Epithelial cell of esophagus (primary cell): ENCODE results near the gene SLC6A12.

ENCODE experiments used
- DNase-seq: peaks from one replicate; pipeline ENCODE4 v3.0.0; 2010; ENCODE audit warnings: low read depth
- H3K4me3 ChIP-seq: 2 replicates; pipeline ENCODE4 v1.5.1; 2011; ENCODE audit warnings: mild to moderate bottlenecking, low read length, control low read depth
- TF ChIP-seq, protein P1 (sequence below): IDR thresholded peaks from 2 replicates; pipeline ENCODE4 v1.5.1; 2011; ENCODE audit warnings: low read depth, mild to moderate bottlenecking, low read length, control low read depth, inconsistent platforms; ENCODE audit not compliant: insufficient read depth; ENCODE audit errors: missing control alignments

SLC6A12 gene

DNA sequence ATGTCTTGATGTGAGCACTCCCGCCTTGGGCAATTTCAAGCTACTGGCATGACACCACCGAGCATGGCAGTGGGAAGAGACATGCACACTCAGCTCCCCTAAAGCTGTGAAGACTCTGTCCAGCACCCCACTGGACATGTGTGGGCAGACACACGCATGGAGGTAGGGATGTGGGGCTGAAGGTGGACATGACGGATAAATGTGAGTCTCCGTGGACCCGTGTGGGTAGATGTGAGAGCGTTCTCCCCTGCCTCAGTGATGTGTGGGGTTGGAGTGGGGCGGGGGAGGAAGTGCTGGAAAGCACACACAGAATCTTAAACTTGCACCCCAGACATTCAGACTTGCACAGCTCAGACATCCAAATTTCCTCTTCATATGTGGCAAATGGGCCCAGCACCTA lies 12.6 kb downstream of the SLC6A12 start:
- DNase-seq, result no peak
- TF ChIP-seq, protein P1, sequence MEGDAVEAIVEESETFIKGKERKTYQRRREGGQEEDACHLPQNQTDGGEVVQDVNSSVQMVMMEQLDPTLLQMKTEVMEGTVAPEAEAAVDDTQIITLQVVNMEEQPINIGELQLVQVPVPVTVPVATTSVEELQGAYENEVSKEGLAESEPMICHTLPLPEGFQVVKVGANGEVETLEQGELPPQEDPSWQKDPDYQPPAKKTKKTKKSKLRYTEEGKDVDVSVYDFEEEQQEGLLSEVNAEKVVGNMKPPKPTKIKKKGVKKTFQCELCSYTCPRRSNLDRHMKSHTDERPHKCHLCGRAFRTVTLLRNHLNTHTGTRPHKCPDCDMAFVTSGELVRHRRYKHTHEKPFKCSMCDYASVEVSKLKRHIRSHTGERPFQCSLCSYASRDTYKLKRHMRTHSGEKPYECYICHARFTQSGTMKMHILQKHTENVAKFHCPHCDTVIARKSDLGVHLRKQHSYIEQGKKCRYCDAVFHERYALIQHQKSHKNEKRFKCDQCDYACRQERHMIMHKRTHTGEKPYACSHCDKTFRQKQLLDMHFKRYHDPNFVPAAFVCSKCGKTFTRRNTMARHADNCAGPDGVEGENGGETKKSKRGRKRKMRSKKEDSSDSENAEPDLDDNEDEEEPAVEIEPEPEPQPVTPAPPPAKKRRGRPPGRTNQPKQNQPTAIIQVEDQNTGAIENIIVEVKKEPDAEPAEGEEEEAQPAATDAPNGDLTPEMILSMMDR, result no peak
- no peak overlapping the region for H3K4me3 ChIP-seq

DNA sequence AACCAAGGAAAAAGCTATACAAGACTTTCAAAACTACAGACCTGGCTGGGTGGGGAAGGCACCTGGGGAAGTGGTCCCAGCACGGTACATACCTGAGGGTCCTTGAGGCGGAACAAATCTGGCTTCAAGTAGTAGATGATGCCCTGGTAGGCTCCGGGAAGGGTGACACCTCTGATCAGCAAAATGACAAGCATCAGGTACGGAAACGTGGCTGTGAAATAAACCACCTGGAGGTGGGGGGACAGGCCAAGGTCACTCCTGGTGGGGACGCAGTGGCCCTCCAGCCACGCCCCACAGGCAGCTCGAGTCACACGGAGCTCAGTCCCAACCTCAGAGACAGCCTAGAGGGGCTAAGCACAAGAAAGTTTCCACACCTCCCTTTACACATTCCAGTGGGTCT lies 15.3 kb downstream of the SLC6A12 start:
- no peak overlapping the region for H3K4me3 ChIP-seq
- TF ChIP-seq, protein P1, result no peak
- no peak for DNase-seq

DNA sequence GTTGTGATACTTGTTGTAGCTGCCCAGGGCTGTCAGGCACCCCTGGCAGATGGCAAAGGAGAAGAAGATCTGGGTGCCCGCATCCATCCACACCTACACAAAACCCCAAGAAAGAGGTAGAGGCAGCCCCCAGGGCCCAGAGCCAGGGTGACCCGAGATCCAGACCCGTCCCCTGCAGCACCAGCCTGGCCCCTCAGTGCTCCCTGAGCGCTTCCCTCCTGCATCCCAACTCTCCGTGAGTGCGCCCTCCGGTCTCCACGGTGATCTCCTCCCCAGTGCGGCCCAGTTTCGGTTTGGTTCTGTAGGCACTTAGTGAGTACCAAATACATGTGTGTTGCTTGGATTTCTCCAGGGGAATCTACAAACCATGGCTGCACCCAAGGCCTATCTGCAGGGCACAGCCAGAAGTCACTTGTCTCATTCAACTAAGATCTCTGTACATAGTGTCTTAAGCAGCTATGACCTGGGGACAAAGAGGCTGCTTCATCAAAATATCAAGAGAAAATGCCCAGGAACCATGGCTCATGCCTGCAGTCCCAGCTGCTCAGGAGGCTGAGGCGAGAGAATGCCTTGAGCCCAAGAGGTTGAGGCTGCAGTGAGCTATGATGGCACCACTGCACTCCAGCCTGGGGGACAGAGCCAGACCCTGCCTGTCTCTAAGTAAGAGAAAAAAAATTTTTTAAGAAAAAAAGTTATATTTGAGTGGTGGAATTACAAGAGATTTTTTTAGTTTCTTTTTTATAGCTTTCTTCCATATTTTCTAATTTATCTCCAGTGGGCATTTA lies 15.9 kb downstream of the SLC6A12 start:
- H3K4me3 ChIP-seq, result no peak overlapping the region
- TF ChIP-seq, protein P1, result no peak
- DNase-seq, result no peak

DNA sequence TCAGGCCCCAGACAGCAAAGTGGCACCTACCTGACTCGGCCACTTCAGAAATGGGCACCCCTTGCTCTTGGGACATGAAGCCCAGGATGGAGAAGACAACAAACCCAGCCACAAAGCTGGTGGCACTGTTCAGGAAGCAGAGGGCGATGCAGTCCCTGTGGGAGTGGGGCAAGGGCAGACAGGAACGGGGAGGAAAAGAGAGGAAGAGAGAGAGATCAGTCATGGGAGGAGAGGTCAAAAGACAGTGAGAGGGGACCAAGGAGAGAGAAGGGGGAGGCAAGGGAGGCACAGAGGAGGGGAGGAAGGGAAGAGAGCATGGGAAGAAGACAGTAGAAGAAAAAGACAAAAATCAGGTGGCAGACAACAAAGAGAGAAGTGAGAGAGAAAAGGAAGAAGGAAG lies 16.6 kb downstream of the SLC6A12 start:
- DNase-seq, result no peak
- TF ChIP-seq, protein P1, result no peak
- no peak overlapping the region for H3K4me3 ChIP-seq

DNA sequence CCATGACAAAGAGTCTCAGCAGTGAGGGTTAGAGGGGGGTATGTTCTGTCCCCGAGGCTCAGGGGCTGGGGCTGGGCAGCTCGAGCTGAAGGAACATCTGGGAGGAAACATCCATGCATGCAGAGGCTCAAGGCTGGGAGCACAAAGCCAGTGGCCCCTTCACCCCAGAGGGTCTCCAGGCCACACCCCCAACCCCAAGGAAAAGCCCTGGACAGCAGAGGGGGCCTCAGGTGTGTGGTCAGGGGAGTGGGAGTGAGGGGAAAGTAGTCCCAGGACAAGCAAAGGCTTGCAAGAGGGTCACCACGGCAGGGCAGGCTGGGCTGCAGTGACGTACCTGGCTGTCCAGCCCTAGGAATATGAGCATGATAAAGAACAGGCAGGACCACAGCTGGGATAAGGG lies 17.5 kb downstream of the SLC6A12 start:
- TF ChIP-seq, protein P1, result no peak
- no peak for DNase-seq
- no peak overlapping the region for H3K4me3 ChIP-seq

DNA sequence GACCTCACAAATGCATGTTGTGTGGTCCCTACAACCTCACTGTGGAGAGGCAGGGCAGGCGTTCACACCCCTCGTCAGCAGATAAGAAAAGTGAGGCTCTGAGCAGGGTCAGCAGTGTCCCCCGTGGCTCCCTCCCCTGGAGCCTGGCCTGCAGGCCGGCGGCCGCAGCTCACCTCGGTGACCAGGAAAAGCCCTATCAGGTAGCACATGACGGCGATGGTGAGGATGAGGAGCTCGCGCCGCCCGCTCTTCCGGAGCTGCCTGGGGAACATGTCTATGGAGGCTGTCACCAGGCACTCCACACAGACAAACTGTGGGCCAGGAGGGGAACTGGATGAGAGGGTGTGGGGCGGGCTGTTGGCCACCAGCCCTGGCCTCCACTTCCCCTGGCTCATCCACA lies 18.0 kb downstream of the SLC6A12 start:
- TF ChIP-seq, protein P1, result no peak
- no peak for DNase-seq
- H3K4me3 ChIP-seq, result no peak overlapping the region

DNA sequence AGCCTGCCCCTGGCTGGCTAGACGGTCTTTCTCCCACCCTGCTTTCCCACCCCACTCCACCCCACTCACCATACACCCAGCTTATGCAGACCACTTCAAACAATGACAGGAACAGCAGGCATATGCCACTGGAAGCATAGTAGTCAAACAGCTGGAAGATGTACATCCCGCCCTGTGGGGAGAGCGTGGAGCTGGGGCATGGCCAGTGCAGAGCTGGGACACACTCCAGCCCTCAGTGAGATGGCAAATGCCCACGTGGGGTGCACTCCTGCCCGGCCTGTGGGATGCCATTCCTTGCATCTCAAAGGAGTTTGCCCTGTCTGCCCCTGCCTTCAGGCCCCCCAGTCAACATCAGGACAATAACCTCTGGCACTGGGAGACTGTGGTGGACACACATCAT lies 18.8 kb downstream of the SLC6A12 start:
- DNase-seq, result no peak
- no peak overlapping the region for H3K4me3 ChIP-seq
- TF ChIP-seq, protein P1, result no peak
